Fibroblast of lung (primary cell): Measurements from ENCODE around the gene CKMT1B. TPM values are rescaled to one million over a fixed set of nuclear protein-coding genes. Genes with fewer than 3 reads are reported as not detected.
"Not testable (repeated sequence)": the region's sequence is repeated elsewhere in the genome, so short reads cannot be mapped to it uniquely, and the experiment has no call there.

ENCODE experiments used
- DNase-seq, 2 donors: peaks; one replicate each; pipeline versions ENCODE4 v3.0.0 to v3.0.0-alpha.2; 2010; ENCODE audit warnings: low read depth in 2 of 2
- H2AFZ ChIP-seq: 2 replicates; pipeline ENCODE4 v1.5.1; 2012; ENCODE audit warnings: low read length, control low read depth, inconsistent platforms
- H3K27ac ChIP-seq: 2 replicates; pipeline ENCODE4 v1.5.1; 2011; ENCODE audit warnings: low read length, control low read depth; ENCODE audit not compliant: insufficient read depth
- H3K27me3 ChIP-seq: 2 replicates; pipeline ENCODE4 v1.5.1; 2011; ENCODE audit warnings: mild to moderate bottlenecking, low read length; ENCODE audit not compliant: control insufficient read depth, insufficient read depth
- H3K36me3 ChIP-seq: 2 replicates; pipeline ENCODE4 v1.5.1; 2011; ENCODE audit warnings: low read length; ENCODE audit not compliant: control insufficient read depth, insufficient read depth
- H3K4me1 ChIP-seq: 2 replicates; pipeline ENCODE4 v1.5.1; 2011; ENCODE audit warnings: low read length; ENCODE audit not compliant: control insufficient read depth, insufficient read depth; ENCODE audit errors: extremely low read depth
- H3K4me2 ChIP-seq: 2 replicates; pipeline ENCODE4 v1.5.1; 2011; ENCODE audit warnings: low read length, control low read depth; ENCODE audit not compliant: insufficient read depth; ENCODE audit errors: extremely low read depth
- H3K4me3 ChIP-seq, 4 experiments: fragments of 200-600 bp in 1 of 4; sonication (generic) in 1 of 4; replicated peaks in 1 of 4; 2 replicates each; pipeline ENCODE4 v1.5.1; 2011 to 2016; ENCODE audit warnings: low read length in 4 of 4, low read depth in 3 of 4, mild to moderate bottlenecking in 3 of 4, control low read depth in 2 of 4, inconsistent platforms in 1 of 4, mixed read lengths in 1 of 4; ENCODE audit not compliant: insufficient read depth in 1 of 4; ENCODE audit errors: control extremely low read depth in 1 of 4
- H3K79me2 ChIP-seq: 2 replicates; pipeline ENCODE4 v1.5.1; 2012; ENCODE audit warnings: mild to moderate bottlenecking, low read length, inconsistent platforms; ENCODE audit not compliant: control insufficient read depth, insufficient read depth
- H3K9ac ChIP-seq: 2 replicates; pipeline ENCODE4 v1.5.1; 2011; ENCODE audit warnings: mild to moderate bottlenecking, low read length, control low read depth; ENCODE audit not compliant: insufficient read depth
- H3K9me3 ChIP-seq: 2 replicates; pipeline ENCODE4 v1.5.1; 2012; ENCODE audit warnings: low read depth, low read length; ENCODE audit not compliant: control insufficient read depth, insufficient read depth
- H4K20me1 ChIP-seq: 2 replicates; pipeline ENCODE4 v1.5.1; 2011; ENCODE audit warnings: low read length; ENCODE audit not compliant: control insufficient read depth, insufficient read depth; ENCODE audit errors: extremely low read depth
- EZH2 ChIP-seq: IDR thresholded peaks from 2 replicates; pipeline ENCODE4 v1.5.1; 2012; ENCODE audit warnings: low read length, control low read depth, mild to moderate bottlenecking; ENCODE audit errors: missing control alignments
- polyA plus RNA-seq, 2 donors: library from polyadenylated mRNA; depleted of rRNA in 1 of 2; stranded (reverse) in 1 of 2; unstranded in 1 of 2; fragments of >200 nt; gene quantifications; 2 replicates each; pipeline ENCODE4 v1.2.1, GENCODE V29; 2011 to 2012; ENCODE audit warnings: missing spikeins in 1 of 2
- total RNA-seq: library from RNA; depleted of rRNA; stranded (reverse); fragments of >200 nt; gene quantifications from 2 replicates; pipeline ENCODE4 v1.2.1, GENCODE V29; 2014
- TF ChIP-seq, protein P1 (sequence below), 2 donors: IDR thresholded peaks in 1 of 2; conservative IDR thresholded peaks in 1 of 2; 1 replicate in 1 of 2; 2 replicates in 1 of 2; pipeline ENCODE4 v1.5.1; 2011 to 2012; ENCODE audit warnings: low read length in 2 of 2, control low read depth in 1 of 2, inconsistent platforms in 1 of 2, low read depth in 1 of 2, mild to moderate bottlenecking in 1 of 2

Gene CKMT1B
- total and polyA plus RNA-seq, 2 donors (not counting 1 experiment from before 2014, with no cell fraction given), result not detected

GRCh38 chr15:43625106-43625505 is 31.3 kb downstream of the CKMT1B start:
- no peak for TF ChIP-seq EZH2
- TF ChIP-seq, protein P1, sequence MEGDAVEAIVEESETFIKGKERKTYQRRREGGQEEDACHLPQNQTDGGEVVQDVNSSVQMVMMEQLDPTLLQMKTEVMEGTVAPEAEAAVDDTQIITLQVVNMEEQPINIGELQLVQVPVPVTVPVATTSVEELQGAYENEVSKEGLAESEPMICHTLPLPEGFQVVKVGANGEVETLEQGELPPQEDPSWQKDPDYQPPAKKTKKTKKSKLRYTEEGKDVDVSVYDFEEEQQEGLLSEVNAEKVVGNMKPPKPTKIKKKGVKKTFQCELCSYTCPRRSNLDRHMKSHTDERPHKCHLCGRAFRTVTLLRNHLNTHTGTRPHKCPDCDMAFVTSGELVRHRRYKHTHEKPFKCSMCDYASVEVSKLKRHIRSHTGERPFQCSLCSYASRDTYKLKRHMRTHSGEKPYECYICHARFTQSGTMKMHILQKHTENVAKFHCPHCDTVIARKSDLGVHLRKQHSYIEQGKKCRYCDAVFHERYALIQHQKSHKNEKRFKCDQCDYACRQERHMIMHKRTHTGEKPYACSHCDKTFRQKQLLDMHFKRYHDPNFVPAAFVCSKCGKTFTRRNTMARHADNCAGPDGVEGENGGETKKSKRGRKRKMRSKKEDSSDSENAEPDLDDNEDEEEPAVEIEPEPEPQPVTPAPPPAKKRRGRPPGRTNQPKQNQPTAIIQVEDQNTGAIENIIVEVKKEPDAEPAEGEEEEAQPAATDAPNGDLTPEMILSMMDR (conservative IDR thresholded peaks at IDR 0.05 in 1 of 2, IDR thresholded peaks at IDR 0.05 in 1 of 2; ENCODE audit: low read depth in 1 of 2, low read length in 2 of 2), result no peak
- no peak overlapping the region for H3K4me3 ChIP-seq
- H3K79me2 ChIP-seq, result no peaks in the 10 kb centered on the region
- H3K4me1 ChIP-seq, result no peaks in the 10 kb centered on the region
- H3K27ac ChIP-seq, result no peak overlapping the region
- no peaks in the 10 kb centered on the region for H3K27me3 ChIP-seq
- no peaks in the 10 kb centered on the region for H3K9me3 ChIP-seq
- H3K36me3 ChIP-seq, result no peaks in the 10 kb centered on the region
- no peaks in the 10 kb centered on the region for H4K20me1 ChIP-seq
- H3K4me2 ChIP-seq, result no peak overlapping the region
- H3K9ac ChIP-seq, result no peak overlapping the region
- no peak for DNase-seq
- no peak overlapping the region for H2AFZ ChIP-seq

GRCh38 chr15:43626937-43627336 is 33.1 kb downstream of the CKMT1B start:
- not testable (repeated sequence) for H3K4me2 ChIP-seq, H2AFZ ChIP-seq, H3K9me3 ChIP-seq, H3K27me3 ChIP-seq, H3K36me3 ChIP-seq, H3K4me1 ChIP-seq, H3K4me3 ChIP-seq, H3K27ac ChIP-seq, H3K9ac ChIP-seq, H3K79me2 ChIP-seq, DNase-seq, H4K20me1 ChIP-seq

DNA sequence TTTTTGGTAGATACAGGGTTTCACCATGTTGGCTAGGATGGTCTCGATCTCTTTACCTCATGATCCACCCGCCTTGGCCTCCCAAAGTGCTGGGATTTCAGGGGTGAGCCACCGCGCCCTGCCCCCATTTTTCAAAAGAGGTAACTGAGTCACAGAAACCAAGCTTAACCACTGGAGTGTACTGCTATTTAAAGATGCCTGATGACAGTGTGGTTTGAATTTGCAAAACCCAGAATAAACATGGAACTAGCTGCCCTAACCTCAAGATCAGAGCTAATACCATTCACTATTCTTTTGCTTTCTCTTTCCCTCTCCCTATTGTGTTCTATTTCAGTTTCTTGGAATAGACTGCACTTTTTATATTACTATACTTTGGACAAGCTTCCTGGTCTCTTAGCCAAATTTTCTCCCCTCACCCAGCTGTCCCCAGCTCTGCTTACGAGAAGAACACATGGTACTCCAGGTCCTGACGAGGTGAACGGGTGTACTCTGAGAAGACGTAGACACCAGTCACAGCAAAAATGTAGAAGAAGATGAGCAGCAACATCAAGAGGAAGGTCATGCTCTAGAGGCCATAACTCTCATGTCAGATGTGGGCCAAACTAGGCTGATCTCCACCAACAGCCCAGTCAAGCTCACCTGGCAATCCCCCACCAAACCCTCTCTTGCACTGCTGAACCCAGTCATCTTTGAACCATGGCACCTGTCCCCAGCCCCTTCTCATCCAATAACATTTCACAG is 44.8 kb downstream of the CKMT1B start:
- H3K27ac ChIP-seq, H3K9ac ChIP-seq, H3K4me3 ChIP-seq, H4K20me1 ChIP-seq, H3K27me3 ChIP-seq, H3K4me2 ChIP-seq, H3K4me1 ChIP-seq, H3K9me3 ChIP-seq, H3K36me3 ChIP-seq, H3K79me2 ChIP-seq, DNase-seq, H2AFZ ChIP-seq: not testable (repeated sequence)

Other genes starting within 250 kb of the CKMT1B start
- gene ZSCAN29, start 223.0 kb upstream of the CKMT1B start, total RNA-seq, result 29.8 and 31.9 TPM in 2 replicates
- 6.2 and 6.5 TPM in 2 replicates for gene ZSCAN29, start 223.0 kb upstream of the CKMT1B start, polyA plus RNA-seq
- gene TUBGCP4, start 222.9 kb upstream of the CKMT1B start, total RNA-seq, result 10.5 and 17.2 TPM in 2 replicates
- gene TUBGCP4, start 222.9 kb upstream of the CKMT1B start, polyA plus RNA-seq, result 8.3 and 10.4 TPM in 2 replicates
- 79.9 and 132 TPM in 2 replicates for gene TP53BP1, start 100.9 kb upstream of the CKMT1B start, total RNA-seq
- 38.8 and 39.8 TPM in 2 replicates for gene TP53BP1, start 100.9 kb upstream of the CKMT1B start, polyA plus RNA-seq
- 70.4 and 201 TPM in 2 replicates for gene MAP1A, start 76.4 kb upstream of the CKMT1B start, total RNA-seq
- 51.2 and 66.1 TPM in 2 replicates for gene MAP1A, start 76.4 kb upstream of the CKMT1B start, polyA plus RNA-seq
- 27.0 and 40.8 TPM in 2 replicates for gene PPIP5K1, start 3.8 kb upstream of the CKMT1B start, total RNA-seq
- 19.6 and 21.2 TPM in 2 replicates for gene PPIP5K1, start 3.8 kb upstream of the CKMT1B start, polyA plus RNA-seq
- under 0.01 and 0.17 TPM in 2 replicates for gene STRC, start 24.8 kb downstream of the CKMT1B start, total RNA-seq
- gene STRC, start 24.8 kb downstream of the CKMT1B start, polyA plus RNA-seq, result not detected in 2 replicates
- 1.0 and 2.3 TPM in 2 replicates for gene CATSPER2, start 54.8 kb downstream of the CKMT1B start, total RNA-seq
- gene CATSPER2, start 54.8 kb downstream of the CKMT1B start, polyA plus RNA-seq, result 0.84 and 0.85 TPM in 2 replicates
- gene CKMT1A, start 99.8 kb downstream of the CKMT1B start, total RNA-seq, result not detected in 2 replicates
- gene CKMT1A, start 99.8 kb downstream of the CKMT1B start, polyA plus RNA-seq, result 0.03 TPM in 1 of 2 replicates, not detected in the other
- gene PDIA3, start 152.4 kb downstream of the CKMT1B start, total RNA-seq, result 89.1 and 120 TPM in 2 replicates
- gene PDIA3, start 152.4 kb downstream of the CKMT1B start, polyA plus RNA-seq, result 359 and 528 TPM in 2 replicates
- gene ELL3, start 182.9 kb downstream of the CKMT1B start, total RNA-seq, result 6.7 and 10.1 TPM in 2 replicates
- 0.86 and 1.5 TPM in 2 replicates for gene ELL3, start 182.9 kb downstream of the CKMT1B start, polyA plus RNA-seq
- gene SERF2, start 198.3 kb downstream of the CKMT1B start, total RNA-seq, result 371 and 422 TPM in 2 replicates
- gene SERF2, start 198.3 kb downstream of the CKMT1B start, polyA plus RNA-seq, result 1,159 and 1,227 TPM in 2 replicates
- under 0.01 and 0.17 TPM in 2 replicates for gene SERINC4, start 206.2 kb downstream of the CKMT1B start, total RNA-seq
- gene SERINC4, start 206.2 kb downstream of the CKMT1B start, polyA plus RNA-seq, result 0.06 and 0.08 TPM in 2 replicates
- 8.6 and 9.2 TPM in 2 replicates for gene HYPK, start 206.6 kb downstream of the CKMT1B start, total RNA-seq
- 8.7 and 12.8 TPM in 2 replicates for gene HYPK, start 206.6 kb downstream of the CKMT1B start, polyA plus RNA-seq
- 28.4 and 31.1 TPM in 2 replicates for gene MFAP1, start 230.7 kb downstream of the CKMT1B start, total RNA-seq
- gene MFAP1, start 230.7 kb downstream of the CKMT1B start, polyA plus RNA-seq, result 41.4 and 45.0 TPM in 2 replicates
- 4.6 and 5.8 TPM in 2 replicates for gene WDR76, start 233.0 kb downstream of the CKMT1B start, total RNA-seq
- 11.6 and 22.4 TPM in 2 replicates for gene WDR76, start 233.0 kb downstream of the CKMT1B start, polyA plus RNA-seq